OCI-LY7 (cell line): ENCODE data around the gene CASP8AP2.

ENCODE experiments used
- EZH2phosphoT487 ChIP-seq: fragments of 200-600 bp; sonication (generic); IDR thresholded peaks from 2 replicates; pipeline ENCODE4 v1.6.1; 2018; ENCODE audit warnings: low read depth, borderline replicate concordance, mild to moderate bottlenecking, mixed run types, antibody characterized with exemption, low read length, moderate library complexity, mixed read lengths
- TF ChIP-seq, protein P1 (sequence below): fragments of 200-600 bp; sonication (generic); conservative IDR thresholded peaks from 2 replicates; pipeline ENCODE4 v1.5.1; 2014; ENCODE audit warnings: mild to moderate bottlenecking, antibody characterized with exemption, low read length, moderate library complexity, mixed read lengths

DNA sequence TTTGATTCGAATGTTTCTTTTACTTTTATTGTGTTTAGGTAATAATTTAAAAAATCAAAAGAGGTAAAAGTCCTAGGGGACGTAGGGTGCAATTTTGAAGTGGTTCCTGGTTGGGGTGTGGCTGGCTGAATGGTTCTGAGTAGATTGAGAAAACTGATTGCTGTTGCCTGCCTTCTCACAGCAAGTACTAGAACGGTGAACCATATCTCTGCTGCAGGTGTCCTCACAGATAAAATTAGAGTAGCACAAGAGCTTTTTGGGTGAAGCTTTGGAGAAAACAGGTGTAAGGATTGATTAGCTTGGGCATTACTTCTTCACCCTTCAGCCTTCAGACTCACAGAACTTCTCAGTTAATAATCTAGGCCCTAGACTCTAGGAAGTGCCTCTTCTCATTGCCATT, 44.8 kb downstream of the CASP8AP2 start:
- TF ChIP-seq, protein P1, sequence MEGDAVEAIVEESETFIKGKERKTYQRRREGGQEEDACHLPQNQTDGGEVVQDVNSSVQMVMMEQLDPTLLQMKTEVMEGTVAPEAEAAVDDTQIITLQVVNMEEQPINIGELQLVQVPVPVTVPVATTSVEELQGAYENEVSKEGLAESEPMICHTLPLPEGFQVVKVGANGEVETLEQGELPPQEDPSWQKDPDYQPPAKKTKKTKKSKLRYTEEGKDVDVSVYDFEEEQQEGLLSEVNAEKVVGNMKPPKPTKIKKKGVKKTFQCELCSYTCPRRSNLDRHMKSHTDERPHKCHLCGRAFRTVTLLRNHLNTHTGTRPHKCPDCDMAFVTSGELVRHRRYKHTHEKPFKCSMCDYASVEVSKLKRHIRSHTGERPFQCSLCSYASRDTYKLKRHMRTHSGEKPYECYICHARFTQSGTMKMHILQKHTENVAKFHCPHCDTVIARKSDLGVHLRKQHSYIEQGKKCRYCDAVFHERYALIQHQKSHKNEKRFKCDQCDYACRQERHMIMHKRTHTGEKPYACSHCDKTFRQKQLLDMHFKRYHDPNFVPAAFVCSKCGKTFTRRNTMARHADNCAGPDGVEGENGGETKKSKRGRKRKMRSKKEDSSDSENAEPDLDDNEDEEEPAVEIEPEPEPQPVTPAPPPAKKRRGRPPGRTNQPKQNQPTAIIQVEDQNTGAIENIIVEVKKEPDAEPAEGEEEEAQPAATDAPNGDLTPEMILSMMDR: no peak
- no peak for TF ChIP-seq EZH2phosphoT487
